PFSK-1 (cell line): Measurements from ENCODE around the gene IER5.

Experiments
- FOXP2 ChIP-seq: optimal IDR thresholded peaks from 2 replicates; pipeline ENCODE3; 2011; ENCODE audit warnings: borderline replicate concordance, control low read depth, inconsistent platforms; ENCODE audit not compliant: insufficient read depth; ENCODE audit errors: extremely low read length, extremely low read depth
- POLR2AphosphoS5 ChIP-seq: IDR thresholded peaks from 2 replicates; pipeline ENCODE4 v1.6.1; 2012; ENCODE audit warnings: low read depth, mild to moderate bottlenecking, control low read depth, low read length, moderate library complexity
- REST ChIP-seq, 2 experiments: IDR thresholded peaks; 2 replicates each; pipeline versions ENCODE4 v1.6.1 to v1.8.0; 2011 to 2012; ENCODE audit warnings: low read depth in 2 of 2, low read length in 2 of 2, control low read depth in 1 of 2, inconsistent platforms in 1 of 2, mild to moderate bottlenecking in 1 of 2, moderate library complexity in 1 of 2; ENCODE audit not compliant: insufficient read depth in 1 of 2
- SIN3A ChIP-seq: IDR thresholded peaks from 2 replicates; pipeline ENCODE4 v1.6.1; 2012; ENCODE audit warnings: mild to moderate bottlenecking, low read length, moderate library complexity, borderline replicate concordance; ENCODE audit not compliant: insufficient read depth
- TAF1 ChIP-seq: IDR thresholded peaks from 2 replicates; pipeline ENCODE4 v1.6.1; 2012; ENCODE audit warnings: low read length, control low read depth, borderline replicate concordance; ENCODE audit not compliant: insufficient read depth

Gene IER5

DNA sequence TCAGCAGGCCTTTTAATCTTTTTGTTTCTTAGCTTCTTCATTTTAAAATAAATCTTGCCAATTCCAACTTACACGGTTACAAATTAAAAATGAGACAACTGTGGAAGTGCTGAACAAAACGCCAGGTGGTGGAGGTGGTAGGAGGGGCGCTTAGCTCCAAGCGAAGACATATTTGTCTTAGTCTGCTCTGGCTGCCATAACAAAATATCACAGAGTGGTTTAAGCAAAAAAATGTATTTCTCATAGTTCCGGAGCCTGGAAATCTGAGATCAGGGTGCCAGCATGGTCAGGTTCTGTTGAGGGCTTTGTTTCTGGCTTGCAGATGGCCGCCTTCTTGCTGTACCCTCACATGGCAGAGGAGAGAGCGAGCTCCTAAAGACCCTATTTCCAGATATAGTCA, 14.9 kb downstream of the IER5 start:
- TF ChIP-seq POLR2AphosphoS5 (no peak), FOXP2 (no peak), REST (IDR thresholded peaks at IDR 0.05; ENCODE audit: insufficient read depth in 1 of 2, low read depth in 2 of 2, low read length in 2 of 2) (no peak), TAF1 (no peak), SIN3A (no peak)

- TF ChIP-seq POLR2AphosphoS5 (no peak), TAF1 (no peak), FOXP2 (no peak), REST (IDR thresholded peaks at IDR 0.05; ENCODE audit: insufficient read depth in 1 of 2, low read depth in 2 of 2, low read length in 2 of 2) (no peak), SIN3A (no peak)
Measured at GRCh38 chr1:181104042-181104789, 15.7 kb downstream of the IER5 start.

DNA sequence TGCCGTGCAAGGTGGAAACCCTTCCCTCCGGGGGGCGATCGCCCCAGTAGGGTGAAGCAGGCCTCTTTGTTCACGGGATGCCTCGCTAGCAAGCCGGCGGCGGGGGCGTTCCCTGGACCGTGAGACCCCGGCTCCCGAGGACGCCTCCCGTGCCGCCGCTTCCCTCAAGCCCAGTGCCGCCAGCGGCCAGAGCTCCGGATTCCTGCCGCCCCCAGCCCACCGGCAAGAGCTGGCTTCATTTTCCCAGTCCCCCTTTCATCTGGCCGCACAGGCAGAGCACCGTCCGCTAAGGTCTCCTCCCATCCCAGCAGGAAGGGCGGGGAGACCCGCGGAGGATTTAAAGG, 16.3 kb downstream of the IER5 start:
- TF ChIP-seq SIN3A (no peak), TAF1 (no peak), FOXP2 (no peak), POLR2AphosphoS5 (no peak), REST (IDR thresholded peaks at IDR 0.05; ENCODE audit: insufficient read depth in 1 of 2, low read depth in 2 of 2, low read length in 2 of 2) (no peak)

DNA sequence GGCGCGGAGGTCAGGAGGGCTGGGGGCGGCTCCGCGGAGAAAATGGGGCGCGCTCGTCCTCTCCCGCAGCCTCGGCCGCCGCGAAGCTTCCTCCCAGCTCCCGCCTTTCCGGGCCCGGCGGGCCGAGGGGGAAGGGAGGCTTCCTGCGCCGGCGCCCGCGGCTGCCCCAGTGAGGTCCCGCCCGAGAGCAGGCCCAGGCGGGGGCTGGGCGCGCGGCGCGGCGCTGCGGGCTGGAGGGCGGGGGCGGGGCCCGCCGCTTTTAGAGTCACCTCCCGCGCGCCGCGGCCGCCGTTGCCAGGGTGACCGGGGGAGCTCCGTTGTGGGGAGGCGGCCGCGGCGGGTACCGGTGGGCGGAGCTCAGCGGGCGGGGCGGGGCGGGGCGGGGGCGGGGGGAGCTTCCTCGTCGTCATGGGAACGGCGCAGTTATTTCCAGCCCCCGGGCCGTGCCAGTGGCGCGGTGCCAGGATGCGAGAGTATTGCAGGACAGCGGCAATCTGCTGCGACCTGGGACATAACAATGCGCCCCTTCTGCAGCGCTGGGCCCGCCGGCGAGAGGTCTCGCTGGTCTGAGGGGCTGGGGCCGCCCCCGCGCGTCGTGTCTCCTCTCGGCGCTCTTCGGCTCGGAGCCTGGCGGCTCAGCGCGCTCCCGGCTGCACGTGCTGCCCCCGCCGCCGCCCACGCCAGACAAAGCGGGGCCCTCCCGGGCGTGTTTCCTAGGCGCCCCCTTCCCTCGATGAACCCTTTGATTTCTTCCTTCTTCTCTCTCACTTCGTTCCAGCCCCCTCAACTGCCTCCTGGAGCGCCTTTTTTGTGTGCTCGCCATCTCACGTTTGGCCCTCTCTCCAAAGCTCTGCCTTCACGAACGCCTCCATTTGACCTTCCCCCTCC, 16.9 kb downstream of the IER5 start:
- TF ChIP-seq FOXP2 (no peak), SIN3A (no peak), POLR2AphosphoS5 (no peak), REST (IDR thresholded peaks at IDR 0.05; ENCODE audit: insufficient read depth in 1 of 2, low read depth in 2 of 2, low read length in 2 of 2) (no peak)
